Peyer's patch (tissue), 4 donors: ENCODE results near the gene CDH12.

ENCODE experiments used
- POLR2A ChIP-seq, 2 donors: fragments of 450-650 bp; IDR thresholded peaks; one replicate each; pipeline ENCODE4 v1.5.1; 2017; ENCODE audit warnings: antibody characterized with exemption in 2 of 2, mild to moderate bottlenecking in 2 of 2, moderate library complexity in 2 of 2
- TF ChIP-seq, protein P1 (sequence below), 6 experiments: fragments of 450-650 bp in 4 of 6; fragments of 200-600 bp in 2 of 6; sonication (generic) in 1 of 6; IDR thresholded peaks; one replicate each; pipeline ENCODE4 v1.5.1; 2017 to 2019; ENCODE audit warnings: antibody characterized with exemption in 6 of 6, mild to moderate bottlenecking in 3 of 6, moderate library complexity in 1 of 6

DNA sequence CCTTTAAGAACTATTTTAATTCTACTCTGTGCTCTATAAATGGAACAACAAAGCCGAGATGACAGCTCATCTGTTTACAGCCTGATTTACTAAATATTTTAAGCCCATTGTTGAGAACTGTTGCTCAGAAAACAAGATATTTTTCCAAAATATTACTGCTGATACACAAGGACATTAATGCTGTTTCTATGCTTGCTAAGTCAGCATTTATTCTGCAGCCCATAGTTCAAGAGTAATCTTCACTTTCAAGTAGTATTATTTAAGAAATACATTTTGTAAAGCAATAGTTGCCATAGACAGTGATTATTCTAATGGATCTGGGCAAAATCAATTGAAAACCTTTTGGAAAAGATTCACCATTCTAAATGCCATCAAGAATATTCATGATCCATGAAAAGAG is 208.3 kb downstream of the CDH12 start:
- TF ChIP-seq, protein P1, sequence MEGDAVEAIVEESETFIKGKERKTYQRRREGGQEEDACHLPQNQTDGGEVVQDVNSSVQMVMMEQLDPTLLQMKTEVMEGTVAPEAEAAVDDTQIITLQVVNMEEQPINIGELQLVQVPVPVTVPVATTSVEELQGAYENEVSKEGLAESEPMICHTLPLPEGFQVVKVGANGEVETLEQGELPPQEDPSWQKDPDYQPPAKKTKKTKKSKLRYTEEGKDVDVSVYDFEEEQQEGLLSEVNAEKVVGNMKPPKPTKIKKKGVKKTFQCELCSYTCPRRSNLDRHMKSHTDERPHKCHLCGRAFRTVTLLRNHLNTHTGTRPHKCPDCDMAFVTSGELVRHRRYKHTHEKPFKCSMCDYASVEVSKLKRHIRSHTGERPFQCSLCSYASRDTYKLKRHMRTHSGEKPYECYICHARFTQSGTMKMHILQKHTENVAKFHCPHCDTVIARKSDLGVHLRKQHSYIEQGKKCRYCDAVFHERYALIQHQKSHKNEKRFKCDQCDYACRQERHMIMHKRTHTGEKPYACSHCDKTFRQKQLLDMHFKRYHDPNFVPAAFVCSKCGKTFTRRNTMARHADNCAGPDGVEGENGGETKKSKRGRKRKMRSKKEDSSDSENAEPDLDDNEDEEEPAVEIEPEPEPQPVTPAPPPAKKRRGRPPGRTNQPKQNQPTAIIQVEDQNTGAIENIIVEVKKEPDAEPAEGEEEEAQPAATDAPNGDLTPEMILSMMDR (IDR thresholded peaks at IDR 0.05): no peak
- no peak for TF ChIP-seq POLR2A (IDR thresholded peaks at IDR 0.05)
